Cardiac muscle cell (in vitro differentiated cells and primary cell): Measurements from ENCODE around the gene NFASC. TPM values are rescaled to one million over a fixed set of nuclear protein-coding genes. Genes with fewer than 3 reads are reported as not detected.
A peak's percentile ranks its signal among the peaks of the same experiment; 100 is the strongest.

ENCODE experiments used
- DNase-seq, 2 donors: peaks; one replicate each; pipeline versions ENCODE4 v3.0.0 to v3.0.0-alpha.2; 2010 to 2017; ENCODE audit warnings: low read depth in 1 of 2, low spot score in 1 of 2
- H3K27ac ChIP-seq: fragments of 200-600 bp; sonication (generic); 2 replicates; pipeline ENCODE4 v1.5.1; 2016
- H3K27me3 ChIP-seq: fragments of 200-600 bp; sonication (generic); 2 replicates; pipeline ENCODE4 v1.6.0; 2016; ENCODE audit warnings: control low read depth
- H3K36me3 ChIP-seq: fragments of 200-600 bp; sonication (generic); 2 replicates; pipeline ENCODE4 v1.5.1; 2016; ENCODE audit warnings: control low read depth
- H3K4me1 ChIP-seq: fragments of 200-600 bp; sonication (generic); 2 replicates; pipeline ENCODE4 v1.8.1; 2017; ENCODE audit warnings: low read depth, mild to moderate bottlenecking, mixed run types
- H3K4me3 ChIP-seq: fragments of 200-600 bp; sonication (generic); 2 replicates; pipeline ENCODE4 v1.5.1; 2016; ENCODE audit warnings: mild to moderate bottlenecking
- H3K9me3 ChIP-seq: fragments of 200-600 bp; sonication (generic); 2 replicates; pipeline ENCODE4 v1.5.1; 2017; ENCODE audit warnings: low read depth, mild to moderate bottlenecking, control low read depth
- polyA plus RNA-seq: library from polyadenylated mRNA; unstranded; fragments of >200 nt; fragmentation: Nextera tagmentation; extraction: Ambion mirVana; gene quantifications from 2 replicates; pipeline ENCODE4 v1.2.1, GENCODE V29; 2016
- total RNA-seq: library from RNA; depleted of rRNA; stranded (reverse); fragments of >200 nt; gene quantifications from 2 replicates; pipeline ENCODE4 v1.2.3, GENCODE V29; 2016
- TF ChIP-seq, protein P1 (sequence below): IDR thresholded peaks from 2 replicates; pipeline ENCODE4 v1.5.1; 2012; ENCODE audit warnings: low read depth, mild to moderate bottlenecking, low read length

Gene NFASC
- total and polyA plus RNA-seq, 2 experiments from 2014 or later: 0.63 TPM; not detected in 1

- H3K27ac ChIP-seq: no peak overlapping the region
Measured at GRCh38 chr1:204889681-204890383, 19.2 kb downstream of the NFASC start.

DNA sequence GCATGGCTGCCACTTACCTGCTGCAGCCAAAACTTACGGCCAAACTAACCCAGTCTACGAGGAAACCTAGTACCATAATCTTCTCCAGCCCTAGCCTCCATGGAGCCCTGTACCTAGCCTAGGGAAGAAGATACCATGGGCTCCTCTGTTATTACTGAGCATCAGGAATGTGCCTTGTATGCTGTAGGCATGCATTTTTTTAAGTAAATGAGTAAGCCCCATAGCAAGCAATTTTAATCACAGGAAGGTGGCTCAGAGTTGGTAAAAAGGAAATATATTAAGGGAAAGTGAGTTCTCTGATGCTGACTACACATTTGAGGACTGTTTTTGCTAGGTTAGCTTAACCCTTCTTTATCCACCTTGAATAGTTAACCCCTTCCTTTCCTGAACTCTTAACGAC lies 21.2 kb downstream of the NFASC start:
- H3K4me3 ChIP-seq: no peak overlapping the region
- peaks cover 4% of the 10 kb centered on the region for H3K4me1 ChIP-seq
- DNase-seq: no peak
- no peak overlapping the region for H3K27ac ChIP-seq
- no peaks in the 10 kb centered on the region for H3K9me3 ChIP-seq
- peaks cover 28% of the 10 kb centered on the region for H3K27me3 ChIP-seq
- TF ChIP-seq, protein P1, sequence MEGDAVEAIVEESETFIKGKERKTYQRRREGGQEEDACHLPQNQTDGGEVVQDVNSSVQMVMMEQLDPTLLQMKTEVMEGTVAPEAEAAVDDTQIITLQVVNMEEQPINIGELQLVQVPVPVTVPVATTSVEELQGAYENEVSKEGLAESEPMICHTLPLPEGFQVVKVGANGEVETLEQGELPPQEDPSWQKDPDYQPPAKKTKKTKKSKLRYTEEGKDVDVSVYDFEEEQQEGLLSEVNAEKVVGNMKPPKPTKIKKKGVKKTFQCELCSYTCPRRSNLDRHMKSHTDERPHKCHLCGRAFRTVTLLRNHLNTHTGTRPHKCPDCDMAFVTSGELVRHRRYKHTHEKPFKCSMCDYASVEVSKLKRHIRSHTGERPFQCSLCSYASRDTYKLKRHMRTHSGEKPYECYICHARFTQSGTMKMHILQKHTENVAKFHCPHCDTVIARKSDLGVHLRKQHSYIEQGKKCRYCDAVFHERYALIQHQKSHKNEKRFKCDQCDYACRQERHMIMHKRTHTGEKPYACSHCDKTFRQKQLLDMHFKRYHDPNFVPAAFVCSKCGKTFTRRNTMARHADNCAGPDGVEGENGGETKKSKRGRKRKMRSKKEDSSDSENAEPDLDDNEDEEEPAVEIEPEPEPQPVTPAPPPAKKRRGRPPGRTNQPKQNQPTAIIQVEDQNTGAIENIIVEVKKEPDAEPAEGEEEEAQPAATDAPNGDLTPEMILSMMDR: no peak
- H3K36me3 ChIP-seq: no peaks in the 10 kb centered on the region

More at GRCh38 chr1:204889681-204890383, 19.2 kb downstream of the NFASC start:
- TF ChIP-seq, protein P1: no peak
- H3K4me1 ChIP-seq: peaks cover 4% of the 10 kb centered on the region
- peaks cover 20% of the 10 kb centered on the region for H3K27me3 ChIP-seq
- H3K36me3 ChIP-seq: no peaks in the 10 kb centered on the region
- peak; percentile 59 to 76 for DNase-seq
- H3K9me3 ChIP-seq: no peaks in the 10 kb centered on the region
- H3K4me3 ChIP-seq: no peak overlapping the region

- Histone ChIP-seq H3K27ac (no peak overlapping the region), H3K36me3 (no peaks in the 10 kb centered on the region)
- DNase-seq: no peak
Measured at GRCh38 chr1:204894031-204894430, 23.4 kb downstream of the NFASC start.

GRCh38 chr1:204894606-204895005 lies 23.9 kb downstream of the NFASC start:
- H3K36me3 ChIP-seq: no peaks in the 10 kb centered on the region
- H3K9me3 ChIP-seq: no peaks in the 10 kb centered on the region
- TF ChIP-seq, protein P1: no peak
- H3K27ac ChIP-seq: no peak overlapping the region
- DNase-seq: no peak
- peaks cover 4% of the 10 kb centered on the region for H3K4me1 ChIP-seq
- no peak overlapping the region for H3K4me3 ChIP-seq
- H3K27me3 ChIP-seq: peaks cover 24% of the 10 kb centered on the region

More at GRCh38 chr1:204894031-204894430, 23.4 kb downstream of the NFASC start:
- Histone ChIP-seq H3K4me1 (peaks cover 4% of the 10 kb centered on the region), H3K4me3 (no peak overlapping the region), H3K9me3 (no peaks in the 10 kb centered on the region), H3K27me3 (peaks cover 24% of the 10 kb centered on the region)
- TF ChIP-seq, protein P1: no peak

DNA sequence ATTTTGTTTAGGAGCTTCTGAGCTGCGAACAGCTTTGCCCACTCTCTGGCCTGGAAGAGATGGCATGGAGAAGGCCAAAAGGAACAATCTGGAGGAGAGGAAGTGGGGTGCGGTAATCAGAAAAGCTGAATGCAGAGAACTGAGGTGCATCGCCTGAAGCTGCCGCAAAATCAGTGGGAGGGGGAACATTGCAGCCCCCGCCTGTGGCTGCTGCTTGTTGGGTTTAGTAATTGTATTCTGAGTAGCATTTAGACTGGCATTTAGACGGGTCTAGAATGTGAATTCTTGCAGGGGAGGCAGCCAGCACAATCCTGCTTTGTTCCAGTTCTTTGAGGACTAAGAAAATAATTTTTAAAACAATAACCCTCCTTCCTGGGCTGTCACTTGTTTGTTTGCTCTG lies 25.4 kb downstream of the NFASC start:
- Histone ChIP-seq H3K4me1 (no peaks in the 10 kb centered on the region), H3K27me3 (peaks cover 24% of the 10 kb centered on the region), H3K9me3 (no peaks in the 10 kb centered on the region), H3K36me3 (no peaks in the 10 kb centered on the region), H3K4me3 (no peak overlapping the region), H3K27ac (no peak overlapping the region)
- TF ChIP-seq, protein P1: no peak
- no peak for DNase-seq
